ENCODE results near the gene CTIF. TPM values are rescaled to one million over a fixed set of nuclear protein-coding genes. Genes with fewer than 3 reads are reported as not detected.

CTIF gene
- total RNA-seq, 2 experiments from 2014 or later = 3.2 to 3.5 TPM

GRCh38 chr18:48592540-48593171, 53.8 kb downstream of the CTIF start:
- H3K36me3 Mint-ChIP-seq (ENCODE audit: low read depth) = no peaks in the 10 kb centered on the region
- no peak for DNase-seq
- ATAC-seq = no peak
- no peak overlapping the region for H3K4me3 Mint-ChIP-seq
- TF ChIP-seq CTCF (IDR thresholded peaks at IDR 0.05) = no peak
- intact Hi-C loops (cut with micrococcal nuclease) = no loop called here
- CTCF ChIA-PET = interaction anchor here (1.5 kb wide), 1 partner anchor 9 kb away, joined by 4 read pairs; no protein-coding TSS in a partner anchor
- no peaks in the 10 kb centered on the region for H3K9me3 Mint-ChIP-seq
- no peaks in the 10 kb centered on the region for H3K27me3 Mint-ChIP-seq
- no peak overlapping the region for H3K27ac Mint-ChIP-seq
- POLR2A ChIA-PET = no interaction called here
- no peaks in the 10 kb centered on the region for H3K4me1 Mint-ChIP-seq (ENCODE audit: low read depth)

GRCh38 chr18:48594471-48595094, 55.8 kb downstream of the CTIF start:
- ATAC-seq (no peak), DNase-seq (no peak)
- Mint-ChIP-seq H3K27ac (no peak overlapping the region), H3K4me3 (no peak overlapping the region), H3K27me3 (no peaks in the 10 kb centered on the region), H3K4me1 (ENCODE audit: low read depth) (no peaks in the 10 kb centered on the region), H3K36me3 (ENCODE audit: low read depth) (no peaks in the 10 kb centered on the region), H3K9me3 (no peaks in the 10 kb centered on the region)
- TF ChIP-seq CTCF (IDR thresholded peaks at IDR 0.05) = no peak
- ChIA-PET POLR2A (no interaction called here), CTCF (no interaction called here)
- intact Hi-C loops (cut with micrococcal nuclease) = no loop called here

GRCh38 chr18:48595703-48596218, 56.9 kb downstream of the CTIF start:
- Mint-ChIP-seq H3K36me3 (ENCODE audit: low read depth) (no peaks in the 10 kb centered on the region), H3K27me3 (no peaks in the 10 kb centered on the region), H3K4me1 (ENCODE audit: low read depth) (no peaks in the 10 kb centered on the region), H3K9me3 (no peaks in the 10 kb centered on the region), H3K27ac (no peak overlapping the region), H3K4me3 (no peak overlapping the region)
- intact Hi-C loops (cut with micrococcal nuclease) = no loop called here
- POLR2A ChIA-PET = interaction anchor here (0.6 kb wide), 1 partner anchor 115 kb away, joined by 3 read pairs; no protein-coding TSS in a partner anchor
- CTCF ChIA-PET = no interaction called here
- ATAC-seq = no peak
- no peak for DNase-seq
- TF ChIP-seq CTCF (IDR thresholded peaks at IDR 0.05) = no peak

GRCh38 chr18:48597110-48597509, 58.3 kb downstream of the CTIF start:
- Mint-ChIP-seq H3K27me3 (no peaks in the 10 kb centered on the region), H3K4me3 (no peak overlapping the region), H3K4me1 (ENCODE audit: low read depth) (no peaks in the 10 kb centered on the region), H3K36me3 (ENCODE audit: low read depth) (no peaks in the 10 kb centered on the region), H3K27ac (no peak overlapping the region), H3K9me3 (no peaks in the 10 kb centered on the region)
- ATAC-seq (no peak), DNase-seq (no peak)
- TF ChIP-seq CTCF (IDR thresholded peaks at IDR 0.05) = no peak
- intact Hi-C loops (cut with micrococcal nuclease) = no loop called here
- POLR2A ChIA-PET = no interaction called here
- CTCF ChIA-PET = no interaction called here

GRCh38 chr18:48597671-48598070, 58.8 kb downstream of the CTIF start:
- Mint-ChIP-seq H3K4me1 (ENCODE audit: low read depth) (no peaks in the 10 kb centered on the region), H3K27me3 (no peaks in the 10 kb centered on the region), H3K4me3 (no peak overlapping the region), H3K27ac (no peak overlapping the region), H3K36me3 (ENCODE audit: low read depth) (no peaks in the 10 kb centered on the region), H3K9me3 (no peaks in the 10 kb centered on the region)
- TF ChIP-seq CTCF (IDR thresholded peaks at IDR 0.05) = no peak
- no peak for ATAC-seq
- intact Hi-C loops (cut with micrococcal nuclease) = no loop called here
- no peak for DNase-seq
- ChIA-PET CTCF (no interaction called here), POLR2A (no interaction called here)
